Endothelial cell of coronary artery (primary cell): Measurements from ENCODE around the gene TRIM36. TPM values are rescaled to one million over a fixed set of nuclear protein-coding genes. Genes with fewer than 3 reads are reported as not detected.

Experiments used
- total RNA-seq: library from RNA; depleted of rRNA; stranded (reverse); fragments of >200 nt; gene quantifications from 2 replicates; pipeline ENCODE4 v1.2.3, GENCODE V29; 2014

TRIM36 gene
- 0.36 and 0.66 TPM in 2 replicates for total RNA-seq

GRCh38 chr5:115169487-115170133, at the start of gene TRIM36:
Gene TRIM36, minus strand, starts transcription at chr5:115169908. Its CDS starts 274 bp downstream, at chr5:115169634.

Other genes with a start within 250 kb of the TRIM36 start
- gene PGGT1B, start 93.0 kb upstream of the TRIM36 start, total RNA-seq: 20.4 and 21.9 TPM in 2 replicates
- 6.1 and 7.4 TPM in 2 replicates for gene CCDC112, start 126.7 kb upstream of the TRIM36 start, total RNA-seq